22Rv1 (cell line): ENCODE measurements around the gene VEGFC.

ENCODE experiments used
- ZFX ChIP-seq: fragments of 450-650 bp; IDR thresholded peaks from 2 replicates; pipeline ENCODE4 v1.6.1; 2017; ENCODE audit warnings: antibody characterized with exemption, borderline replicate concordance
- TF ChIP-seq, protein P1 (sequence below): fragments of 450-650 bp; IDR thresholded peaks from 2 replicates; pipeline ENCODE4 v1.5.1; 2017; ENCODE audit warnings: mild to moderate bottlenecking

DNA sequence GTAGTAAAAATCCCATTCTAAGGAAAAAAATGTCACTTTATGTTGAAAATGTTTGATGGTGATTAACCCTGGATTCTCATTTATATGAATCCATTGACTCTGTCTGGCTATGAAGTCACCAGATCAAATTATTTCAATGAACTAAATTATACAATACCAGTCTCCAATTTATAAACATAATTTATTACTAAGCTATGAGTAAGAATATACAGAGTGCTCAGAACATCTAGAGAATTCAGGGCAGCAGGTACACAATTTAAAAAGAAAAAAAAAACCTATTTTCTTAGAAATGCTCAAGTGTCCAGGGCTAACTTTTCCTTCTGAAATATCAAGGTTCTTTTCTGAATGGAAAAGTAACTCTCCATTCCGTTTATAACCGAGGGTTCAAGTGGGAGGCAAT lies 48.6 kb downstream of the VEGFC start:
- TF ChIP-seq, protein P1, sequence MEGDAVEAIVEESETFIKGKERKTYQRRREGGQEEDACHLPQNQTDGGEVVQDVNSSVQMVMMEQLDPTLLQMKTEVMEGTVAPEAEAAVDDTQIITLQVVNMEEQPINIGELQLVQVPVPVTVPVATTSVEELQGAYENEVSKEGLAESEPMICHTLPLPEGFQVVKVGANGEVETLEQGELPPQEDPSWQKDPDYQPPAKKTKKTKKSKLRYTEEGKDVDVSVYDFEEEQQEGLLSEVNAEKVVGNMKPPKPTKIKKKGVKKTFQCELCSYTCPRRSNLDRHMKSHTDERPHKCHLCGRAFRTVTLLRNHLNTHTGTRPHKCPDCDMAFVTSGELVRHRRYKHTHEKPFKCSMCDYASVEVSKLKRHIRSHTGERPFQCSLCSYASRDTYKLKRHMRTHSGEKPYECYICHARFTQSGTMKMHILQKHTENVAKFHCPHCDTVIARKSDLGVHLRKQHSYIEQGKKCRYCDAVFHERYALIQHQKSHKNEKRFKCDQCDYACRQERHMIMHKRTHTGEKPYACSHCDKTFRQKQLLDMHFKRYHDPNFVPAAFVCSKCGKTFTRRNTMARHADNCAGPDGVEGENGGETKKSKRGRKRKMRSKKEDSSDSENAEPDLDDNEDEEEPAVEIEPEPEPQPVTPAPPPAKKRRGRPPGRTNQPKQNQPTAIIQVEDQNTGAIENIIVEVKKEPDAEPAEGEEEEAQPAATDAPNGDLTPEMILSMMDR = no peak
- no peak for TF ChIP-seq ZFX
